ENCODE data around the gene TAF12.

DNA sequence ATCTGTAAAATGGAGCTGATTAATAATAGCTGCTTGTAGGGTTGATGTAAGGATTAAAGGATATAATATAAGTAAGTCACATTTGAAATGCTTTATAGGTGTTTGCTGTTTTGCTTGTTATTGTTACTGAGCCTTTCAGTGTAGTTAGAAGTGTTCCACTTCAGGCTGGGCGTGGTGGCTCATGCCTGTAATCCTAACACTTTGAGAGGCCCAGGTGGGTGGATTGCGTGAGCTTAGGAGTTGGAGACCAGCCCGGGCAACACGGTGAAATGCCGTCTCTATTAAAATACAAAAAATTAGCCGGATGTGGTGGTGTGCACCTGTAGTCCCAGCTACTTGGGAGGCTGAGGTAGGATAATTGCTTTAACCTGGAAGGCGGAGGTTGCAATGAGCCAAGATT, 77.8 kb downstream of the TAF12 start:
- no peak for TF ChIP-seq EZH2 (IDR thresholded peaks at IDR 0.05; ENCODE audit: borderline replicate concordance, control insufficient read depth, low read depth, low read length)
- no peak for TF ChIP-seq RFX5 (IDR thresholded peaks at IDR 0.05; ENCODE audit: low read depth, low read length)
- TF ChIP-seq CTCF (IDR thresholded peaks at IDR 0.05 in 2 of 3, conservative IDR thresholded peaks at IDR 0.05 in 1 of 3; ENCODE audit: control insufficient read depth in 2 of 3, extremely low read depth in 1 of 3, insufficient read depth in 1 of 3, low read depth in 3 of 3, low read length in 3 of 3) = no peak
- TF ChIP-seq ELK1 (IDR thresholded peaks at IDR 0.05; ENCODE audit: low read depth, low read length) = no peak
- no peak for TF ChIP-seq REST (IDR thresholded peaks at IDR 0.05; ENCODE audit: low read depth, low read length)
- no peak for TF ChIP-seq SRF (IDR thresholded peaks at IDR 0.05; ENCODE audit: low read depth in 2 of 2, low read length in 2 of 2)
- TF ChIP-seq USF1 (IDR thresholded peaks at IDR 0.05; ENCODE audit: borderline replicate concordance, extremely low read length, insufficient read depth, low read depth, low read length) = no peak
- TF ChIP-seq CEBPZ (IDR thresholded peaks at IDR 0.05; ENCODE audit: low read depth, low read length) = no peak
- TF ChIP-seq TBL1XR1 (IDR thresholded peaks at IDR 0.05; ENCODE audit: low read depth, low read length) = no peak

All from GM12878 (cell line).